ENCODE results near the gene CHADL. TPM values are rescaled to one million over a fixed set of nuclear protein-coding genes. Genes with fewer than 3 reads are reported as not detected.

CHADL gene
- total RNA-seq, 1 experiment from 2014 or later: 0.33 TPM

DNA sequence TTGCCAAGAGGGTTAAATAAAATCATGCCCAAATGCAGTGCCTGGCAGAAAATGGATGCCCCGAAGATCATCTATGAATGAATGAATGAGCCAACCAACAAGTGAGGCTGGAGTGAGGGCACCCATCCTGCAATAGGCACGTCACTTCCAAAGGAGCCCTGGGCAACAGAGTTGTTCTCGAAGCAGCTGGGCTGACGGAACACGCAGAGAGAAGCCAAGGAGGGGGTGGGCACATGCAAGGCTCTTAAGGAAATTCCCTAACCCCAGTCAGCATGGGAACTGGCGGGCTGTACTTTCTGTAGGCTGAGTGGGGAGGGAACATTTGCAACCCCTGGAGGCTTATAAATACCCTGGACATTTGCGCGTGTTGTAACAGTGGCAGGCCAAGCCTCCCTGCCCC is 11.6 kb upstream of the CHADL start:
- H3K27me3 ChIP-seq (ENCODE audit: control insufficient read depth, insufficient read depth, low read length): no peaks in the 10 kb centered on the region
- peaks cover 14% of the 10 kb centered on the region for H3K4me1 ChIP-seq (ENCODE audit: control insufficient read depth, insufficient read depth, low read length)
- ChIA-PET POLR2A (no interaction called here), CTCF (no interaction called here)
- TF ChIP-seq SIN3A (IDR thresholded peaks at IDR 0.05; ENCODE audit: borderline replicate concordance, insufficient read depth, low read depth, low read length) (no peak), POLR2AphosphoS5 (IDR thresholded peaks at IDR 0.05; ENCODE audit: low read depth, low read length) (no peak), TCF7L2 (IDR thresholded peaks at IDR 0.05; ENCODE audit: low read depth, low read length) (no peak)
- TF ChIP-seq, protein P1, sequence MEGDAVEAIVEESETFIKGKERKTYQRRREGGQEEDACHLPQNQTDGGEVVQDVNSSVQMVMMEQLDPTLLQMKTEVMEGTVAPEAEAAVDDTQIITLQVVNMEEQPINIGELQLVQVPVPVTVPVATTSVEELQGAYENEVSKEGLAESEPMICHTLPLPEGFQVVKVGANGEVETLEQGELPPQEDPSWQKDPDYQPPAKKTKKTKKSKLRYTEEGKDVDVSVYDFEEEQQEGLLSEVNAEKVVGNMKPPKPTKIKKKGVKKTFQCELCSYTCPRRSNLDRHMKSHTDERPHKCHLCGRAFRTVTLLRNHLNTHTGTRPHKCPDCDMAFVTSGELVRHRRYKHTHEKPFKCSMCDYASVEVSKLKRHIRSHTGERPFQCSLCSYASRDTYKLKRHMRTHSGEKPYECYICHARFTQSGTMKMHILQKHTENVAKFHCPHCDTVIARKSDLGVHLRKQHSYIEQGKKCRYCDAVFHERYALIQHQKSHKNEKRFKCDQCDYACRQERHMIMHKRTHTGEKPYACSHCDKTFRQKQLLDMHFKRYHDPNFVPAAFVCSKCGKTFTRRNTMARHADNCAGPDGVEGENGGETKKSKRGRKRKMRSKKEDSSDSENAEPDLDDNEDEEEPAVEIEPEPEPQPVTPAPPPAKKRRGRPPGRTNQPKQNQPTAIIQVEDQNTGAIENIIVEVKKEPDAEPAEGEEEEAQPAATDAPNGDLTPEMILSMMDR (IDR thresholded peaks at IDR 0.05): no peak
- TF ChIP-seq, protein P2, sequence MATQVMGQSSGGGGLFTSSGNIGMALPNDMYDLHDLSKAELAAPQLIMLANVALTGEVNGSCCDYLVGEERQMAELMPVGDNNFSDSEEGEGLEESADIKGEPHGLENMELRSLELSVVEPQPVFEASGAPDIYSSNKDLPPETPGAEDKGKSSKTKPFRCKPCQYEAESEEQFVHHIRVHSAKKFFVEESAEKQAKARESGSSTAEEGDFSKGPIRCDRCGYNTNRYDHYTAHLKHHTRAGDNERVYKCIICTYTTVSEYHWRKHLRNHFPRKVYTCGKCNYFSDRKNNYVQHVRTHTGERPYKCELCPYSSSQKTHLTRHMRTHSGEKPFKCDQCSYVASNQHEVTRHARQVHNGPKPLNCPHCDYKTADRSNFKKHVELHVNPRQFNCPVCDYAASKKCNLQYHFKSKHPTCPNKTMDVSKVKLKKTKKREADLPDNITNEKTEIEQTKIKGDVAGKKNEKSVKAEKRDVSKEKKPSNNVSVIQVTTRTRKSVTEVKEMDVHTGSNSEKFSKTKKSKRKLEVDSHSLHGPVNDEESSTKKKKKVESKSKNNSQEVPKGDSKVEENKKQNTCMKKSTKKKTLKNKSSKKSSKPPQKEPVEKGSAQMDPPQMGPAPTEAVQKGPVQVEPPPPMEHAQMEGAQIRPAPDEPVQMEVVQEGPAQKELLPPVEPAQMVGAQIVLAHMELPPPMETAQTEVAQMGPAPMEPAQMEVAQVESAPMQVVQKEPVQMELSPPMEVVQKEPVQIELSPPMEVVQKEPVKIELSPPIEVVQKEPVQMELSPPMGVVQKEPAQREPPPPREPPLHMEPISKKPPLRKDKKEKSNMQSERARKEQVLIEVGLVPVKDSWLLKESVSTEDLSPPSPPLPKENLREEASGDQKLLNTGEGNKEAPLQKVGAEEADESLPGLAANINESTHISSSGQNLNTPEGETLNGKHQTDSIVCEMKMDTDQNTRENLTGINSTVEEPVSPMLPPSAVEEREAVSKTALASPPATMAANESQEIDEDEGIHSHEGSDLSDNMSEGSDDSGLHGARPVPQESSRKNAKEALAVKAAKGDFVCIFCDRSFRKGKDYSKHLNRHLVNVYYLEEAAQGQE (IDR thresholded peaks at IDR 0.05; ENCODE audit: insufficient read depth in 1 of 2, low read depth in 2 of 2, low read length in 1 of 2): no peak
- in situ Hi-C loops (cut with HindIII; ENCODE audit: low pct_unique_long_range_greater_than_20kb, low sequenced_read_pairs) (no loop called here), intact Hi-C loops (cut with micrococcal nuclease; ENCODE audit: unreplicated experiment) (no loop called here)
- DNase-seq (ENCODE audit: low read depth, low spot score): no peak
- H3K9me3 ChIP-seq (ENCODE audit: control insufficient read depth, insufficient read depth, low read depth, low read length): no peaks in the 10 kb centered on the region
- no peak overlapping the region for H3K27ac ChIP-seq (ENCODE audit: low read length)
- ATAC-seq: no peak
- peaks cover 8% of the 10 kb centered on the region for H3K36me3 ChIP-seq (ENCODE audit: control insufficient read depth, insufficient read depth, low read length)
- no TSS peak for BruUV-seq (replicated peaks)
- H3K4me3 ChIP-seq (ENCODE audit: low read depth in 2 of 2, low read length in 2 of 2): no peak overlapping the region

DNA sequence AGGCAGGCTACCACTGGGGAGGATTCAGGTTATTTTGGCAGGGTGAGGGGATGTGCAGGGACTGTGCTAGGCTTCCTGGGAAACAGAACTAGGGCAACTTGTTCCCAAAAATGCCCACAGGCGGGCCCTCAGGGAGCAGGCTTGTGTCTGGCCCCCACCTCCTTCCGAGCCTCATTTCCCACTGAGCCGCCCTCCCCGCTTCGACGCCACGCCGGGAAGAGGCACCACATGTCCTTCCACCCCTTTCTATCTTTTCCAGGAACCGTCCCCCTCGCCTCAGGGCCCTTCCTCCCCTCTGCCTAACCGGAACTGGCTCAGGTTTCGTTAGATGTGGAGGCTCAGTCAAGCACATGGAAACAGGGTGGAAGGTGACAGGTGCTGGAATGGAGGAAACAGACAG is 9.4 kb upstream of the CHADL start:
- Histone ChIP-seq H3K27me3 (ENCODE audit: control insufficient read depth, insufficient read depth, low read length) (no peaks in the 10 kb centered on the region), H3K36me3 (ENCODE audit: control insufficient read depth, insufficient read depth, low read length) (peaks cover 8% of the 10 kb centered on the region), H3K4me1 (ENCODE audit: control insufficient read depth, insufficient read depth, low read length) (no peaks in the 10 kb centered on the region), H3K4me3 (ENCODE audit: low read depth in 2 of 2, low read length in 2 of 2) (no peak overlapping the region), H3K27ac (ENCODE audit: low read length) (no peak overlapping the region), H3K9me3 (ENCODE audit: control insufficient read depth, insufficient read depth, low read depth, low read length) (no peaks in the 10 kb centered on the region)
- ATAC-seq (no peak), DNase-seq (ENCODE audit: low read depth, low spot score) (no peak)
- TF ChIP-seq, protein P1 (IDR thresholded peaks at IDR 0.05): no peak
- TF ChIP-seq POLR2AphosphoS5 (IDR thresholded peaks at IDR 0.05; ENCODE audit: low read depth, low read length) (no peak), SIN3A (IDR thresholded peaks at IDR 0.05; ENCODE audit: borderline replicate concordance, insufficient read depth, low read depth, low read length) (no peak), TCF7L2 (IDR thresholded peaks at IDR 0.05; ENCODE audit: low read depth, low read length) (no peak)
- TF ChIP-seq, protein P2 (IDR thresholded peaks at IDR 0.05; ENCODE audit: insufficient read depth in 1 of 2, low read depth in 2 of 2, low read length in 1 of 2): no peak
- CTCF ChIA-PET: no interaction called here
- in situ Hi-C loops (cut with HindIII; ENCODE audit: low pct_unique_long_range_greater_than_20kb, low sequenced_read_pairs) (no loop called here), intact Hi-C loops (cut with micrococcal nuclease; ENCODE audit: unreplicated experiment) (no loop called here)
- no TSS peak for BruUV-seq (replicated peaks)
- POLR2A ChIA-PET: no interaction called here
